HG02798 (cell line): ENCODE data around the gene DAPK1.
"Not testable (repeated sequence)": the region's sequence is repeated elsewhere in the genome, so short reads cannot be mapped to it uniquely, and the experiment has no call there.

ENCODE experiments used
- ATAC-seq: cut with Tn5 transposase; IDR thresholded peaks from one replicate; pipeline ENCODE4 v1.9.1; 2021; ENCODE audit warnings: mild to moderate bottlenecking; ENCODE audit not compliant: unreplicated experiment, poor library complexity

Gene DAPK1

GRCh38 chr9:87497080-87497603, 525 bp upstream of the DAPK1 start:
- ATAC-seq, result no peak

- peak; percentile 25 for ATAC-seq
Observed at GRCh38 chr9:87498046-87498810, 561 bp downstream of the DAPK1 start.

- ATAC-seq, result no peak
Observed at GRCh38 chr9:87498811-87499360, 1.2 kb downstream of the DAPK1 start.

- peak; percentile 55 for ATAC-seq
Observed at GRCh38 chr9:87499424-87500017, 1.9 kb downstream of the DAPK1 start.

GRCh38 chr9:87500491-87501270, 3.0 kb downstream of the DAPK1 start:
- no peak for ATAC-seq

- not testable (repeated sequence) for ATAC-seq
Observed at GRCh38 chr9:87501271-87501656, 3.6 kb downstream of the DAPK1 start.

- no peak for ATAC-seq
Observed at GRCh38 chr9:87501806-87502205, 4.1 kb downstream of the DAPK1 start.

GRCh38 chr9:87502391-87503221, 4.9 kb downstream of the DAPK1 start:
- no peak for ATAC-seq

- no peak for ATAC-seq
Observed at GRCh38 chr9:87503430-87503829, 5.8 kb downstream of the DAPK1 start.

- ATAC-seq, result no peak
Observed at GRCh38 chr9:87503927-87504326, 6.3 kb downstream of the DAPK1 start.

GRCh38 chr9:87504938-87505337, 7.3 kb downstream of the DAPK1 start:
- ATAC-seq, result no peak

- no peak for ATAC-seq
Observed at GRCh38 chr9:87505869-87506678, 8.4 kb downstream of the DAPK1 start.

GRCh38 chr9:87507576-87507975, 9.9 kb downstream of the DAPK1 start:
- no peak for ATAC-seq

GRCh38 chr9:87510252-87510683, 12.6 kb downstream of the DAPK1 start:
- no peak for ATAC-seq

- no peak for ATAC-seq
Observed at GRCh38 chr9:87512311-87512710, 14.6 kb downstream of the DAPK1 start.

- no peak for ATAC-seq
Observed at GRCh38 chr9:87513161-87513560, 15.5 kb downstream of the DAPK1 start.

- ATAC-seq, result no peak
Observed at GRCh38 chr9:87513880-87514535, 16.3 kb downstream of the DAPK1 start.

- ATAC-seq, result no peak
Observed at GRCh38 chr9:87515006-87515405, 17.3 kb downstream of the DAPK1 start.
